ENCODE measurements around the gene ID3. TPM values are rescaled to one million over a fixed set of nuclear protein-coding genes. Genes with fewer than 3 reads are reported as not detected.
"Not testable (repeated sequence)": the region's sequence is repeated elsewhere in the genome, so short reads cannot be mapped to it uniquely, and the experiment has no call there.

Gene ID3
- total RNA-seq, 4 donors from 2014 or later, result 121 to 224 (median 167) TPM

DNA sequence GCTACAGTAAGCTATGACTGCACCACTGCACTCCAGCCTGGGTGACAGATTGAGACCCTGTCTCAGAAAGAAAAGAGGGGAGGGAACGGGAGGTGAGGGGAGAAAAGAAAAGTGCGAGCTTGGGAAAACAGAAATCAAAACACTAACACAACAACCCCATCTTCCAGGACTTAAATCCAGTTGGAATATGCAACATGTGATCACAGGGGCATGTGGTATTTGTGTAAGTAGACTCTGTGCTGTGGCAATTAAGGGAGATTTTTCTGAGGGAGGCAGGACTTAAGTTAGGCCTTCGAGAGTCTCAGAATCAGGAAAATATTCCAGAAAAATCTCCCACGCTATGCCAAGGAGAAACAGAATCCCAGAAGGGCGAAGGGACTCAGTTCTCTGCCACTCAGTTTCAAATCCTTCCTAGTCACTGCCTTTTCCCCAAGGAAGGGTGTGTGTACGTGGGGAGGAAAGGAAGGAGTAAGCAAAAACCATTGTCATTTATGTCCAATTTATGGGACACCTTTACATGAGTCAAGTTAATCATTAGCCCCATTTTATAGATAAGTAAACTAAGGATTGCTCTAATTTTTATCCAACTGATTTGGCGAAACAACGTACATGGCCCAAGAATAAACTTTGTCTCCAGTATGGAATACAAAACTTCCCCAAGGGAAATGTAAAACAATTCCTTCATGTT lies 12.3 kb downstream of the ID3 start:
- Histone ChIP-seq H3K4me3 (no peak overlapping the region), H3K27ac (peak overlapping the region in 3 of 4 donors; percentile 50 to 89 (median 65)), H3K27me3 (no peaks in the 10 kb centered on the region), H3K9me3 (no peaks in the 10 kb centered on the region), H3K4me1 (peaks cover 0 to 5% (median 1%) of the 10 kb centered on the region in 4 donors), H3K36me3 (no peaks in the 10 kb centered on the region)
- no peak for DNase-seq
- TF ChIP-seq POLR2A (IDR thresholded peaks at IDR 0.05), result no peak
- TF ChIP-seq, protein P1, sequence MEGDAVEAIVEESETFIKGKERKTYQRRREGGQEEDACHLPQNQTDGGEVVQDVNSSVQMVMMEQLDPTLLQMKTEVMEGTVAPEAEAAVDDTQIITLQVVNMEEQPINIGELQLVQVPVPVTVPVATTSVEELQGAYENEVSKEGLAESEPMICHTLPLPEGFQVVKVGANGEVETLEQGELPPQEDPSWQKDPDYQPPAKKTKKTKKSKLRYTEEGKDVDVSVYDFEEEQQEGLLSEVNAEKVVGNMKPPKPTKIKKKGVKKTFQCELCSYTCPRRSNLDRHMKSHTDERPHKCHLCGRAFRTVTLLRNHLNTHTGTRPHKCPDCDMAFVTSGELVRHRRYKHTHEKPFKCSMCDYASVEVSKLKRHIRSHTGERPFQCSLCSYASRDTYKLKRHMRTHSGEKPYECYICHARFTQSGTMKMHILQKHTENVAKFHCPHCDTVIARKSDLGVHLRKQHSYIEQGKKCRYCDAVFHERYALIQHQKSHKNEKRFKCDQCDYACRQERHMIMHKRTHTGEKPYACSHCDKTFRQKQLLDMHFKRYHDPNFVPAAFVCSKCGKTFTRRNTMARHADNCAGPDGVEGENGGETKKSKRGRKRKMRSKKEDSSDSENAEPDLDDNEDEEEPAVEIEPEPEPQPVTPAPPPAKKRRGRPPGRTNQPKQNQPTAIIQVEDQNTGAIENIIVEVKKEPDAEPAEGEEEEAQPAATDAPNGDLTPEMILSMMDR (IDR thresholded peaks at IDR 0.05), result no peak

DNA sequence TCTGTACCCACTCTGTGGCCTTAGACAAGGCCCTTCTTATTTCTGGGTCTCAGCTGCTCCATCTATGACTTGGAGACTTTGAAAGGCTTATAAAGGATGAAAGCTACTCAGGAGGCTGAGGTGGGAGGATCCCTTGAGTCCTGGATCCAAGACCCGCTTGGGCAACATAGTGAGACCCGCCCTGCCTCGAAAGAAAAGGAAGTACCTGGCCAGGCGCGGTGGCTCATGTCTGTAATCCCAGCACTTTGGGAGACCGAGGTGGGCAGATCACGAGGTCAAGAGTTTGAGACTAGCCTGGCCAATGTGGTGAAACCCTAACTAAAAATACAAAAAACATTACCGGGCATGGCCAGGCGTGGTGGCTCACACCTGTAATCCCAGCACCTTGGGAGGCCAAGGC lies 13.4 kb downstream of the ID3 start:
- Histone ChIP-seq H3K36me3 (no peaks in the 10 kb centered on the region), H3K9me3 (no peaks in the 10 kb centered on the region), H3K27me3 (no peaks in the 10 kb centered on the region), H3K27ac (peak overlapping the region in 2 of 4 donors; percentile 10 to 65), H3K4me1 (peaks cover 0 to 5% (median 1%) of the 10 kb centered on the region in 4 donors), H3K4me3 (no peak overlapping the region)
- DNase-seq, result no peak
- TF ChIP-seq, protein P1 (IDR thresholded peaks at IDR 0.05), result no peak
- TF ChIP-seq POLR2A (IDR thresholded peaks at IDR 0.05), result no peak

DNA sequence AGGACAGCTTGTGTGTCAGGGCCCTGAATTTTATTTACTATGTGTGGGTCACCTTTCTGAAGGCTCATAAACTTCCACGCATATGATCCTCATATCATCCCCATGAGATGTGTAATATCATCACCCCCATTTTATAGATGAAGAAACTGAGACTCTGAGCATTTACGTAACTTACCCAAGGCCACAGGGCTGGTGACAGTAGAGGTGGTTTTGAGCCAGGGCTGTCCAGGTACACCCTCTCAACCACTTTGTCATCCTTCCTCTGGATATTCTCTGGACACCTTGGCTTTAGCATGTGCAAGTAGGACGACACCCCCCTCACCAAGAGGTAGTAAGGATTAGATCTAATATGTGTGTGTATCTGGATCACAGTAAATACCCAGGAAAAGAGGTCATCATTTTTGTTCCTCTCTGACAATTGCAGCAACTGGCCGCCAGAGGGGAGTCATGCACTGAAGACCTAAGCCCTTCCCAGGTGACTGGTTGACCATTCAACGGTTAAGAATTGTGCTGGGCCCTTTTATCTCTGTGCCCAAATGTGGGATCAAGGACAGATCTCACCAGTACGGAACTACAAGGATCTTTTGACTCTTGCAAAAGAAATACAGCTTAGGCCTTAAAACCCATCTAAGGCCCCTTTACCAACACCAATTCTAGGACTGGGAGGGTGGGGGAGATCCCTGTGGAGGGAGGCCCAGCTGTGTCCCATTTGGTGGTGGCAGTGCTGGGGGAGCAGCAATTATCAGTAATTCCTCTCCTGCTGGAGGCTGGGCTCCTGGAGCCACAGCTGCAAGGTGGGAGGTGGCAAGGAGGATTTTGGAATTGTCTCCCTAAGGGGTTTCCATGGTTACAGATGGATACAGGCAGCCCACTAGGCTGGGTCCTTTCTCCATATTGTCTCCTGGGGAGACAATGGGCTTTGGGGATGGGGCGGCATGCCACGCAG lies 14.6 kb downstream of the ID3 start:
- TF ChIP-seq POLR2A (IDR thresholded peaks at IDR 0.05), result no peak
- TF ChIP-seq, protein P1 (IDR thresholded peaks at IDR 0.05), result peak; percentile 87 to 99 (median 98)
- no peaks in the 10 kb centered on the region for H3K36me3 ChIP-seq
- no peaks in the 10 kb centered on the region for H3K27me3 ChIP-seq
- H3K4me3 ChIP-seq, result no peak overlapping the region
- DNase-seq, result peak; percentile 76 to 92 (median 77)
- peaks cover 0 to 5% (median 3%) of the 10 kb centered on the region in 4 donors for H3K4me1 ChIP-seq
- no peak overlapping the region for H3K27ac ChIP-seq
- no peaks in the 10 kb centered on the region for H3K9me3 ChIP-seq

DNA sequence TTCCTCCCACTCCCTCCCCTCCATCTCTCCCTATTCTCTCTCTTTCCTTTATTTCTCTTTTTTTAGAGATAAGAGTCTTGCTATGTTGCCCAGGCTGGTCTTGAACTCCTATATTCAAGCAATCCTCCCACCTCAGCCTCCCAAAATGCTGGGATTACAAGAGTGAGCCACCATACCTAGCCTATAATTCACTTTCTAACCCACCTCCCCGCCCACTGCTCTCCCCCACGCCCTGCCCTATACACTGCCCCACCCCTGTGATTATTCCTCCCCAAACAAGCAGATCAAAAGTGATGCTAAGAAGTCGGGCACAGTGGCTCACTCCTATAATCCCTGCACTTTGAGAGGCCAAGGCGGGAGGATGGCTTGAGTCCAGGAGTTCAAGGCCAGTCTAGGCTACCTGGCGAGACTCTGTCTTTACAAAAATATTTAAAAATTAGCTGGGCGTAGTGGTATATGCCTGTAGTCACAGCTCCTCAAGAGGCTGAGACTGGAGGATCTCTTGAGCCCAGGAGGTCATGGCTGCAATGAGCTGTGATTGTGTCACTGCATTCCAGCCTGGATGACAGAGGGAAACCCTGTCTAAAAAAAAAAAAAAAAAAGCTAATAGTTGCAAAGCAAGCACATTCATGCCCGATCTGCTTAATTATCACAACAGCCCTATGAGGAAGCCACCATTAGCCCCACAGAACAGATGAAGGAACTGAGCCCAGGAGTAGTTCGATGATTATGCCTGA lies 15.4 kb downstream of the ID3 start:
- Histone ChIP-seq H3K27me3 (no peaks in the 10 kb centered on the region), H3K4me3 (no peak overlapping the region), H3K9me3 (no peaks in the 10 kb centered on the region), H3K27ac (no peak overlapping the region), H3K36me3 (no peaks in the 10 kb centered on the region), H3K4me1 (peaks cover 3 to 8% (median 6%) of the 10 kb centered on the region in 4 donors)
- DNase-seq, result no peak
- TF ChIP-seq POLR2A (IDR thresholded peaks at IDR 0.05), result no peak
- TF ChIP-seq, protein P1 (IDR thresholded peaks at IDR 0.05), result no peak

DNA sequence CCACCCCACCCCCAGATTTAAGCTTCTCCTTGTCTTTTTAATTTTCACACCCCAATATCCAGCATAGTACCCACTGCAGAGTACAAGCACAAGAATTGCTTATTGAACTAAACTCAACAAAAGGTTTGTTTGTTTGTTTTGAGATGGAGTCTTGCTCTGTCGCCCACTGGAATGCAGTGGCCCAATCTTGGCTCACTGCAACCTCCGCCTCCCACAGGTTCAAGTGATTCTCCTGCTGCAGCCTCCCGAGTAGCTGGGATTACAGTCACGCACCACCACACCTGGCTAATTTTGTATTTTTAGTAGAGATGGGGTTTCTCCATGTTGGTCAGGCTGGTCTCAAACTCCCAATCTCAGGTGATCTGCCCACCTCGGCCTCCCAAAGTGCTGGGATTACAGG lies 16.4 kb downstream of the ID3 start:
- H3K27ac ChIP-seq, H3K27me3 ChIP-seq, H3K4me3 ChIP-seq, H3K4me1 ChIP-seq, DNase-seq, H3K36me3 ChIP-seq, H3K9me3 ChIP-seq: not testable (repeated sequence)

All from Peyer's patch (tissue), 4 donors.